ENCODE measurements around the gene PIP5KL1. TPM values are rescaled to one million over a fixed set of nuclear protein-coding genes. Genes with fewer than 3 reads are reported as not detected.

The PIP5KL1 gene
- polyA plus RNA-seq, 1 donor (not counting 4 experiments of a cell fraction or from before 2014, with no cell fraction given), result 4.4 TPM

GRCh38 chr9:127907867-127908659, 22.5 kb downstream of the PIP5KL1 start:
- FAIRE-seq (no peak), DNase-seq (ENCODE audit: low read depth, low spot score) (no peak)
- peaks cover 0 to 4% of the 10 kb centered on the region in 2 experiments for H3K36me3 ChIP-seq (ENCODE audit: control insufficient read depth in 2 of 2, extremely low read depth in 1 of 2, insufficient read depth in 2 of 2, low read length in 2 of 2)
- H3K27me3 ChIP-seq (ENCODE audit: control insufficient read depth, extremely low read depth, insufficient read depth, low read length), result no peaks in the 10 kb centered on the region
- H3K4me2 ChIP-seq (ENCODE audit: control insufficient read depth, extremely low read depth, insufficient read depth, low read depth, low read length), result no peak overlapping the region
- H4K20me1 ChIP-seq (ENCODE audit: control insufficient read depth, extremely low read depth, insufficient read depth, low read length), result no peaks in the 10 kb centered on the region
- H3K9me1 ChIP-seq (ENCODE audit: control insufficient read depth, extremely low read depth, insufficient read depth, low read length), result no peaks in the 10 kb centered on the region
- H3K9me3 ChIP-seq (ENCODE audit: control insufficient read depth, low read depth, low read length), result no peaks in the 10 kb centered on the region
- dilution Hi-C loops (cut with MboI; ENCODE audit: extremely low pct_ligation_motif_present, low sequenced_read_pairs), result no loop called here
- H3K4me3 ChIP-seq (ENCODE audit: control insufficient read depth in 2 of 3, extremely low read depth in 1 of 3, insufficient read depth in 2 of 3, low read depth in 1 of 3, low read length in 3 of 3), result no peak overlapping the region
- TF ChIP-seq CTCF (optimal IDR thresholded peaks at IDR 0.05 in 1 of 3, IDR thresholded peaks at IDR 0.05 in 1 of 3, conservative IDR thresholded peaks at IDR 0.05 in 1 of 3; ENCODE audit: extremely low read depth in 1 of 3, insufficient read depth in 2 of 3, low read length in 3 of 3), result no peak
- TF ChIP-seq EZH2 (IDR thresholded peaks at IDR 0.05; ENCODE audit: low read length), result no peak
- no peaks in the 10 kb centered on the region for H3K4me1 ChIP-seq (ENCODE audit: control insufficient read depth, extremely low read depth, insufficient read depth, low read length)
- no peaks in the 10 kb centered on the region for H3K79me2 ChIP-seq (ENCODE audit: control insufficient read depth, insufficient read depth, low read length)
- H3K9ac ChIP-seq (ENCODE audit: control insufficient read depth, extremely low read depth, insufficient read depth, low read length), result no peak overlapping the region
- no peak overlapping the region for H2AFZ ChIP-seq (ENCODE audit: control insufficient read depth, low read length)
- no peak overlapping the region for H3K27ac ChIP-seq (ENCODE audit: control insufficient read depth, insufficient read depth, low read length)

GRCh38 chr9:127905788-127906191, 24.8 kb downstream of the PIP5KL1 start:
- FAIRE-seq (no peak), DNase-seq (ENCODE audit: low read depth, low spot score) (no peak)
- H3K9me1 ChIP-seq (ENCODE audit: control insufficient read depth, extremely low read depth, insufficient read depth, low read length), result no peaks in the 10 kb centered on the region
- no peak overlapping the region for H3K4me3 ChIP-seq (ENCODE audit: control insufficient read depth in 2 of 3, extremely low read depth in 1 of 3, insufficient read depth in 2 of 3, low read depth in 1 of 3, low read length in 3 of 3)
- no peaks in the 10 kb centered on the region for H4K20me1 ChIP-seq (ENCODE audit: control insufficient read depth, extremely low read depth, insufficient read depth, low read length)
- no peak for TF ChIP-seq CTCF (optimal IDR thresholded peaks at IDR 0.05 in 1 of 3, IDR thresholded peaks at IDR 0.05 in 1 of 3, conservative IDR thresholded peaks at IDR 0.05 in 1 of 3; ENCODE audit: extremely low read depth in 1 of 3, insufficient read depth in 2 of 3, low read length in 3 of 3)
- no peak overlapping the region for H2AFZ ChIP-seq (ENCODE audit: control insufficient read depth, low read length)
- no peak overlapping the region for H3K9ac ChIP-seq (ENCODE audit: control insufficient read depth, extremely low read depth, insufficient read depth, low read length)
- dilution Hi-C loops (cut with MboI; ENCODE audit: extremely low pct_ligation_motif_present, low sequenced_read_pairs), result no loop called here
- no peaks in the 10 kb centered on the region for H3K27me3 ChIP-seq (ENCODE audit: control insufficient read depth, extremely low read depth, insufficient read depth, low read length)
- H3K79me2 ChIP-seq (ENCODE audit: control insufficient read depth, insufficient read depth, low read length), result no peaks in the 10 kb centered on the region
- H3K27ac ChIP-seq (ENCODE audit: control insufficient read depth, insufficient read depth, low read length), result no peak overlapping the region
- H3K4me2 ChIP-seq (ENCODE audit: control insufficient read depth, extremely low read depth, insufficient read depth, low read depth, low read length), result no peak overlapping the region
- no peaks in the 10 kb centered on the region for H3K4me1 ChIP-seq (ENCODE audit: control insufficient read depth, extremely low read depth, insufficient read depth, low read length)
- no peaks in the 10 kb centered on the region for H3K9me3 ChIP-seq (ENCODE audit: control insufficient read depth, low read depth, low read length)
- no peaks in the 10 kb centered on the region for H3K36me3 ChIP-seq (ENCODE audit: control insufficient read depth in 2 of 2, extremely low read depth in 1 of 2, insufficient read depth in 2 of 2, low read length in 2 of 2)

All from keratinocyte (primary cell).